Stimulated activated naive CD8-positive, alpha-beta T cell treated with anti-CD3 and anti-CD28 coated beads, Interleukin-15, Interleukin-2, amounts not matched to agents 100 ng/mL and 50 ng/mL, for 24 hours (primary cell): ENCODE data around the gene TMEM14A.

Source experiments
- H3K27ac Mint-ChIP-seq: one replicate; pipeline ENCODE4 v1.8.0; 2021; ENCODE audit warnings: mild to moderate bottlenecking, mixed read lengths
- H3K27me3 Mint-ChIP-seq: one replicate; pipeline ENCODE4 v1.8.0; 2021; ENCODE audit warnings: mixed read lengths
- H3K36me3 Mint-ChIP-seq: one replicate; pipeline ENCODE4 v1.8.0; 2021; ENCODE audit warnings: low read depth, mixed read lengths
- H3K4me1 Mint-ChIP-seq: one replicate; pipeline ENCODE4 v1.8.0; 2021; ENCODE audit warnings: low read depth, mixed read lengths
- H3K4me3 Mint-ChIP-seq: one replicate; pipeline ENCODE4 v1.8.0; 2021; ENCODE audit warnings: mild to moderate bottlenecking, mixed read lengths
- H3K9me3 Mint-ChIP-seq: one replicate; pipeline ENCODE4 v1.8.0; 2021; ENCODE audit warnings: mixed read lengths

The TMEM14A gene

GRCh38 chr6:52727908-52728307 lies 57.0 kb downstream of the TMEM14A start:
- Mint-ChIP-seq H3K4me3 (no peak overlapping the region), H3K4me1 (no peaks in the 10 kb centered on the region), H3K27ac (no peak overlapping the region), H3K9me3 (no peaks in the 10 kb centered on the region), H3K27me3 (peaks cover 6% of the 10 kb centered on the region), H3K36me3 (no peaks in the 10 kb centered on the region)

GRCh38 chr6:52728394-52728793 lies 57.5 kb downstream of the TMEM14A start:
- Mint-ChIP-seq H3K36me3 (no peaks in the 10 kb centered on the region), H3K4me1 (no peaks in the 10 kb centered on the region), H3K9me3 (no peaks in the 10 kb centered on the region), H3K27ac (no peak overlapping the region), H3K4me3 (no peak overlapping the region), H3K27me3 (peaks cover 6% of the 10 kb centered on the region)

GRCh38 chr6:52729576-52729975 lies 58.7 kb downstream of the TMEM14A start:
- Mint-ChIP-seq H3K27me3 (peaks cover 5% of the 10 kb centered on the region), H3K4me3 (no peak overlapping the region), H3K36me3 (no peaks in the 10 kb centered on the region), H3K4me1 (no peaks in the 10 kb centered on the region), H3K27ac (no peak overlapping the region), H3K9me3 (no peaks in the 10 kb centered on the region)

GRCh38 chr6:52731719-52732118 lies 60.8 kb downstream of the TMEM14A start:
- no peaks in the 10 kb centered on the region for H3K36me3 Mint-ChIP-seq
- no peak overlapping the region for H3K27ac Mint-ChIP-seq
- H3K9me3 Mint-ChIP-seq: no peaks in the 10 kb centered on the region
- H3K27me3 Mint-ChIP-seq: no peaks in the 10 kb centered on the region
- no peaks in the 10 kb centered on the region for H3K4me1 Mint-ChIP-seq
- no peak overlapping the region for H3K4me3 Mint-ChIP-seq

GRCh38 chr6:52733172-52733571 lies 62.3 kb downstream of the TMEM14A start:
- no peak overlapping the region for H3K27ac Mint-ChIP-seq
- H3K4me1 Mint-ChIP-seq: no peaks in the 10 kb centered on the region
- no peak overlapping the region for H3K4me3 Mint-ChIP-seq
- no peaks in the 10 kb centered on the region for H3K36me3 Mint-ChIP-seq
- H3K9me3 Mint-ChIP-seq: no peaks in the 10 kb centered on the region
- no peaks in the 10 kb centered on the region for H3K27me3 Mint-ChIP-seq

- H3K27me3 Mint-ChIP-seq: no peaks in the 10 kb centered on the region
- no peak overlapping the region for H3K4me3 Mint-ChIP-seq
- no peaks in the 10 kb centered on the region for H3K9me3 Mint-ChIP-seq
- no peaks in the 10 kb centered on the region for H3K4me1 Mint-ChIP-seq
- H3K27ac Mint-ChIP-seq: no peak overlapping the region
- H3K36me3 Mint-ChIP-seq: no peaks in the 10 kb centered on the region
Measured at GRCh38 chr6:52734072-52734471, 63.2 kb downstream of the TMEM14A start.

GRCh38 chr6:52735071-52735470 lies 64.2 kb downstream of the TMEM14A start:
- Mint-ChIP-seq H3K36me3 (no peaks in the 10 kb centered on the region), H3K4me3 (no peak overlapping the region), H3K27me3 (no peaks in the 10 kb centered on the region), H3K4me1 (no peaks in the 10 kb centered on the region), H3K9me3 (no peaks in the 10 kb centered on the region), H3K27ac (no peak overlapping the region)

- Mint-ChIP-seq H3K27ac (no peak overlapping the region), H3K4me3 (no peak overlapping the region), H3K36me3 (no peaks in the 10 kb centered on the region), H3K4me1 (no peaks in the 10 kb centered on the region), H3K27me3 (no peaks in the 10 kb centered on the region), H3K9me3 (peaks cover 5% of the 10 kb centered on the region)
Measured at GRCh38 chr6:52736145-52736544, 65.2 kb downstream of the TMEM14A start.
